ENCODE results near the gene NDOR1.

DNA sequence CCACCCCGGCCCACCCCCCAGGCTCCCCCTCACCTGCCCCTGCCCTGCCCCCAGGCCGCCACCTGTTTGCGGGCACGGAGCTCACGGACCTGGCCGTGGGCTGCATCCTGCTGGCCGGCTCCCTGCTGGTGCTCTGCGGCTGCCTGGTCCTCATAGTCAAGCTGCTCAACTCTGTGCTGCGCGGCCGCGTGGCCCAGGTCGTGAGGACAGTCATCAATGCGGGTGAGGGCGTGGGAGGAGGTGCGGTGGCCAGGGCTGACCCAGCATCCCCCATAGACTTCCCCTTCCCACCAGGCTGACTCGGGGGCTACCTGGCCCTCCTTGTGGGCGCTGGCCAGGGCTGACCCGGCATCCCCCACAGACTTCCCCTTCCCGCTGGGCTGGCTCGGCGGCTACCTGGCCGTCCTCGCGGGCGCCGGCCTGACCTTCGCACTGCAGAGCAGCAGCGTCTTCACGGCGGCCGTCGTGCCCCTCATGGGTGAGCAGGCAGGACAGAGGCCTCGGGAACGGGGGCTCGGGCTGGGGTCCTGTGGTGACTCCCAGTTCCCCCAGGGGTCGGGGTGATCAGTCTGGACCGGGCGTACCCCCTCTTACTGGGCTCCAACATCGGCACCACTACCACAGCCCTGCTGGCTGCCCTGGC lies 28.7 kb downstream of the NDOR1 start:
- TF ChIP-seq EZH2phosphoT487 (conservative IDR thresholded peaks at IDR 0.05; ENCODE audit: low read length): no peak
- TF ChIP-seq, protein P1, sequence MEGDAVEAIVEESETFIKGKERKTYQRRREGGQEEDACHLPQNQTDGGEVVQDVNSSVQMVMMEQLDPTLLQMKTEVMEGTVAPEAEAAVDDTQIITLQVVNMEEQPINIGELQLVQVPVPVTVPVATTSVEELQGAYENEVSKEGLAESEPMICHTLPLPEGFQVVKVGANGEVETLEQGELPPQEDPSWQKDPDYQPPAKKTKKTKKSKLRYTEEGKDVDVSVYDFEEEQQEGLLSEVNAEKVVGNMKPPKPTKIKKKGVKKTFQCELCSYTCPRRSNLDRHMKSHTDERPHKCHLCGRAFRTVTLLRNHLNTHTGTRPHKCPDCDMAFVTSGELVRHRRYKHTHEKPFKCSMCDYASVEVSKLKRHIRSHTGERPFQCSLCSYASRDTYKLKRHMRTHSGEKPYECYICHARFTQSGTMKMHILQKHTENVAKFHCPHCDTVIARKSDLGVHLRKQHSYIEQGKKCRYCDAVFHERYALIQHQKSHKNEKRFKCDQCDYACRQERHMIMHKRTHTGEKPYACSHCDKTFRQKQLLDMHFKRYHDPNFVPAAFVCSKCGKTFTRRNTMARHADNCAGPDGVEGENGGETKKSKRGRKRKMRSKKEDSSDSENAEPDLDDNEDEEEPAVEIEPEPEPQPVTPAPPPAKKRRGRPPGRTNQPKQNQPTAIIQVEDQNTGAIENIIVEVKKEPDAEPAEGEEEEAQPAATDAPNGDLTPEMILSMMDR (IDR thresholded peaks at IDR 0.05; ENCODE audit: insufficient read depth, low read length, poor library complexity, severe bottlenecking): no peak

Measured in SU-DHL-6 (cell line).